SK-N-SH (cell line): ENCODE measurements around the gene MMRN1. TPM values are rescaled to one million over a fixed set of nuclear protein-coding genes. Genes with fewer than 3 reads are reported as not detected.

Experiments used
- CTCF ChIA-PET: fragments of 300-600, 350-600 bp; formaldehyde crosslinking; extraction: SDS; loops from one replicate; lab custom pipeline; 2021; lab: Yijun Ruan, JAX
- POLR2A ChIA-PET: fragments of 350-600 bp; sonication (Branson Sonifier 250); formaldehyde crosslinking; extraction: SDS; loops from one replicate; lab custom pipeline; 2020; ENCODE audit warnings: antibody characterized with exemption, inconsistent platforms; lab: Yijun Ruan, JAX
- DNase-seq: peaks from one replicate; pipeline ENCODE4 v3.0.0; 2012
- H2AFZ ChIP-seq: fragments of 200-600 bp; sonication (generic); 2 replicates; pipeline ENCODE4 v1.8.1; 2016; ENCODE audit warnings: antibody characterized with exemption, mild to moderate bottlenecking, low read depth
- H3F3A ChIP-seq: fragments of 200-600 bp; sonication (generic); replicated peaks from 2 replicates; pipeline ENCODE3; 2016; ENCODE audit warnings: antibody characterized with exemption, mild to moderate bottlenecking; ENCODE audit not compliant: insufficient read depth
- H3K27ac ChIP-seq, 2 experiments: fragments of 200-500 bp in 1 of 2; fragments of 200-600 bp in 1 of 2; sonication (Bioruptor generic) in 1 of 2; sonication (generic), shearing (Covaris generic) in 1 of 2; 2 replicates each; pipeline versions ENCODE4 v1.5.1 to v1.6.1; 2014 to 2016; ENCODE audit warnings: low read depth in 2 of 2, inconsistent platforms in 1 of 2, low read length in 1 of 2, mild to moderate bottlenecking in 1 of 2, mixed read lengths in 1 of 2
- H3K27me3 ChIP-seq: fragments of 200-600 bp; sonication (generic), shearing (Covaris generic); 2 replicates; pipeline ENCODE4 v1.6.1; 2016; ENCODE audit warnings: mixed run types; ENCODE audit not compliant: insufficient read depth
- H3K36me3 ChIP-seq, 2 experiments: fragments of 200-500 bp in 1 of 2; fragments of 200-600 bp in 1 of 2; sonication (Bioruptor generic) in 1 of 2; sonication (generic) in 1 of 2; replicated peaks in 1 of 2; 2 replicates each; pipeline versions ENCODE3 to v1.5.1; 2014 to 2016; ENCODE audit warnings: low read length in 1 of 2, mild to moderate bottlenecking in 1 of 2; ENCODE audit not compliant: insufficient read depth in 2 of 2, control insufficient read depth in 1 of 2
- H3K4me1 ChIP-seq, 2 experiments: fragments of 200-500 bp in 1 of 2; fragments of 200-600 bp in 1 of 2; sonication (Bioruptor generic) in 1 of 2; sonication (generic), shearing (Covaris generic) in 1 of 2; 2 replicates each; pipeline versions ENCODE4 v1.5.1 to v1.6.1; 2014 to 2016; ENCODE audit warnings: low read depth in 1 of 2, low read length in 1 of 2, mixed run types in 1 of 2; ENCODE audit not compliant: insufficient read depth in 2 of 2, control insufficient read depth in 1 of 2
- H3K4me2 ChIP-seq: fragments of 200-600 bp; sonication (generic), shearing (Covaris generic); 2 replicates; pipeline ENCODE4 v1.6.1; 2017; ENCODE audit warnings: mixed run types
- H3K4me3 ChIP-seq, 2 experiments: fragments of 200-500 bp in 1 of 2; fragments of 200-600 bp in 1 of 2; sonication (Bioruptor generic) in 1 of 2; sonication (generic), shearing (Covaris generic) in 1 of 2; 2 replicates each; pipeline versions ENCODE4 v1.5.1 to v1.8.1; 2014 to 2016; ENCODE audit warnings: low read depth in 2 of 2, inconsistent platforms in 1 of 2, low read length in 1 of 2, mild to moderate bottlenecking in 1 of 2, mixed read lengths in 1 of 2, moderate library complexity in 1 of 2
- H3K79me2 ChIP-seq: fragments of 200-600 bp; sonication (generic); 2 replicates; pipeline ENCODE4 v1.8.1; 2017; ENCODE audit warnings: mild to moderate bottlenecking; ENCODE audit not compliant: insufficient read depth
- H3K9ac ChIP-seq: fragments of 200-600 bp; sonication (generic); 2 replicates; pipeline ENCODE4 v1.6.1; 2017; ENCODE audit warnings: mixed run types
- H3K9me2 ChIP-seq: fragments of 200-600 bp; sonication (generic); 2 replicates; pipeline ENCODE4 v1.6.1; 2017; ENCODE audit warnings: mixed run types
- H3K9me3 ChIP-seq: fragments of 200-600 bp; sonication (generic); 2 replicates; pipeline ENCODE4 v1.6.1; 2017; ENCODE audit warnings: mixed run types, mild to moderate bottlenecking, moderate library complexity
- H4K20me1 ChIP-seq: fragments of 200-600 bp; sonication (generic); 2 replicates; pipeline ENCODE4 v1.6.1; 2017; ENCODE audit warnings: mild to moderate bottlenecking, mixed run types; ENCODE audit not compliant: insufficient read depth
- EP300 ChIP-seq, 2 experiments: IDR thresholded peaks; 2 replicates each; pipeline versions ENCODE4 v1.4.0 to v1.6.1; 2012; ENCODE audit warnings: borderline replicate concordance in 1 of 2, low read depth in 1 of 2, low read length in 1 of 2
- FOSL2 ChIP-seq: IDR thresholded peaks from 2 replicates; pipeline ENCODE4 v1.4.0; 2012; ENCODE audit warnings: low read depth, mild to moderate bottlenecking, moderate library complexity, borderline replicate concordance
- FOXM1 ChIP-seq: IDR thresholded peaks from 2 replicates; pipeline ENCODE4 v1.4.0; 2012; ENCODE audit warnings: low read depth, mild to moderate bottlenecking
- GATA2 ChIP-seq: sonication (generic); formaldehyde crosslinking; IDR thresholded peaks from 2 replicates; pipeline ENCODE4 v1.5.0; 2020; ENCODE audit warnings: mild to moderate bottlenecking, missing genetic modification reagents
- MEF2A ChIP-seq: IDR thresholded peaks from 2 replicates; pipeline ENCODE4 v1.4.0; 2012; ENCODE audit warnings: low read depth, borderline replicate concordance
- MXI1 ChIP-seq: IDR thresholded peaks from 2 replicates; pipeline ENCODE4 v1.6.1; 2012; ENCODE audit warnings: mild to moderate bottlenecking, low read depth, low read length, improper control_type of control experiment
- NFIC ChIP-seq: IDR thresholded peaks from 2 replicates; pipeline ENCODE4 v1.4.0; 2012; ENCODE audit warnings: borderline replicate concordance
- RCOR1 ChIP-seq: fragments of 150-350 bp; IDR thresholded peaks from 2 replicates; pipeline ENCODE4 v1.6.1; 2017; ENCODE audit warnings: antibody characterized with exemption, low read length
- RFX5 ChIP-seq: IDR thresholded peaks from 2 replicates; pipeline ENCODE4 v1.6.1; 2012; ENCODE audit warnings: mild to moderate bottlenecking, improper control_type of control experiment, low read length
- RXRA ChIP-seq: IDR thresholded peaks from 2 replicates; pipeline ENCODE4 v1.4.0; 2012; ENCODE audit warnings: low read depth, mild to moderate bottlenecking, borderline replicate concordance
- SMC3 ChIP-seq: IDR thresholded peaks from 2 replicates; pipeline ENCODE4 v1.6.1; 2012; ENCODE audit warnings: low read depth, low read length, improper control_type of control experiment
- TCF12 ChIP-seq: IDR thresholded peaks from 2 replicates; pipeline ENCODE4 v1.4.0; 2012
- YY1 ChIP-seq: IDR thresholded peaks from 2 replicates; pipeline ENCODE4 v1.4.0; 2012; ENCODE audit warnings: low read depth, mild to moderate bottlenecking
- WGBS: methylation state at CpG from one replicate; pipeline ENCODE4 v1.1.6; 2017; ENCODE audit warnings: low lambda C conversion rate; 5-methylcytosine and 5-hydroxymethylcytosine counted together
- polyA plus RNA-seq, 3 experiments: library from polyadenylated mRNA; depleted of rRNA; stranded (reverse); fragments of >200 nt; gene quantifications; 2 replicates each; pipeline ENCODE4 v1.2.3, GENCODE V29; 2012
- TF ChIP-seq, protein P1 (sequence below): IDR thresholded peaks from 2 replicates; pipeline ENCODE4; 2012
- TF ChIP-seq, protein P2 (sequence below): fragments of 150-350 bp; IDR thresholded peaks from 2 replicates; pipeline ENCODE4 v1.6.1; 2016; ENCODE audit warnings: mild to moderate bottlenecking, low read depth, low read length
- TF ChIP-seq, protein P3 (sequence below): IDR thresholded peaks from 2 replicates; pipeline ENCODE4 v1.4.0; 2012; ENCODE audit warnings: low read depth
- TF ChIP-seq, protein P4 (sequence below): IDR thresholded peaks from 2 replicates; pipeline ENCODE4 v1.4.0; 2012; ENCODE audit warnings: low read depth, borderline replicate concordance
- TF ChIP-seq, protein P5 (sequence below): IDR thresholded peaks from 2 replicates; pipeline ENCODE4 v1.6.1; 2012; ENCODE audit warnings: mild to moderate bottlenecking, low read depth, low read length, moderate library complexity

The MMRN1 gene
- polyA plus RNA-seq, 1 of the 3 experiments (the other 2 are of a cell fraction) = not detected

DNA sequence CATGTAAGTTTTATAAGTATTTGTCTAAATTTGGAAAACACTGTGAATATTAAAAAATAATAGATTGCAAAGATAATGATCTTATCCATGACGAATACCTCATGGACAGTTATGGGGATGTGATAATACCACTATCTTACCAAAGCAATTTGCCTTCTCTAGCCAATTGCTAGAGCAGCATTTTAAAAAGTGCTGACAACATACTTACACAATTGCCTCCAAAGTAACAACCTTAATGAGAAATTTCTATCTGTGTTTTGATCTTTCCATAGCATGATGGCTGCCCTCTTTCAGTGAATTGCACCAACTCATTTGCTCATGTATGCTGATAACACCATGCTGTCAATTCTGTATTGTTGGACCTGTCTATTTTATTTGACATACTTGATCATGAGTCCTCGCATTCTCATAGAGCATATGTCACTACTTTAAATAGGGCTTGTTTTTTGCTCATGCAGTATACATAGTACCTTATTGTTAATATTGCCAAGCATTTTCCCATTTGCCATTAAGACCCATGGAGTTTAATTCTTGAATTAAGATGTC, 87.2 kb downstream of the MMRN1 start:
- 37% methylated on average over 2 of the region's 2 CpGs for WGBS
- TF ChIP-seq MXI1 (no peak), RXRA (no peak), SMC3 (no peak), EP300 (IDR thresholded peaks at IDR 0.05; ENCODE audit: borderline replicate concordance in 1 of 2, low read depth in 1 of 2, low read length in 1 of 2) (no peak), GATA2 (CRISPR knock-in tag) (no peak), TCF12 (no peak), FOXM1 (no peak), FOSL2 (no peak), MEF2A (no peak), RFX5 (no peak), NFIC (no peak), RCOR1 (no peak), YY1 (no peak)
- TF ChIP-seq, protein P1, sequence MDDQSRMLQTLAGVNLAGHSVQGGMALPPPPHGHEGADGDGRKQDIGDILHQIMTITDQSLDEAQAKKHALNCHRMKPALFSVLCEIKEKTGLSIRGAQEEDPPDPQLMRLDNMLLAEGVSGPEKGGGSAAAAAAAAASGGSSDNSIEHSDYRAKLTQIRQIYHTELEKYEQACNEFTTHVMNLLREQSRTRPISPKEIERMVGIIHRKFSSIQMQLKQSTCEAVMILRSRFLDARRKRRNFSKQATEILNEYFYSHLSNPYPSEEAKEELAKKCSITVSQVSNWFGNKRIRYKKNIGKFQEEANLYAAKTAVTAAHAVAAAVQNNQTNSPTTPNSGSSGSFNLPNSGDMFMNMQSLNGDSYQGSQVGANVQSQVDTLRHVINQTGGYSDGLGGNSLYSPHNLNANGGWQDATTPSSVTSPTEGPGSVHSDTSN = no peak
- TF ChIP-seq, protein P2, sequence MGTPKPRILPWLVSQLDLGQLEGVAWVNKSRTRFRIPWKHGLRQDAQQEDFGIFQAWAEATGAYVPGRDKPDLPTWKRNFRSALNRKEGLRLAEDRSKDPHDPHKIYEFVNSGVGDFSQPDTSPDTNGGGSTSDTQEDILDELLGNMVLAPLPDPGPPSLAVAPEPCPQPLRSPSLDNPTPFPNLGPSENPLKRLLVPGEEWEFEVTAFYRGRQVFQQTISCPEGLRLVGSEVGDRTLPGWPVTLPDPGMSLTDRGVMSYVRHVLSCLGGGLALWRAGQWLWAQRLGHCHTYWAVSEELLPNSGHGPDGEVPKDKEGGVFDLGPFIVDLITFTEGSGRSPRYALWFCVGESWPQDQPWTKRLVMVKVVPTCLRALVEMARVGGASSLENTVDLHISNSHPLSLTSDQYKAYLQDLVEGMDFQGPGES = no peak
- TF ChIP-seq, protein P3, sequence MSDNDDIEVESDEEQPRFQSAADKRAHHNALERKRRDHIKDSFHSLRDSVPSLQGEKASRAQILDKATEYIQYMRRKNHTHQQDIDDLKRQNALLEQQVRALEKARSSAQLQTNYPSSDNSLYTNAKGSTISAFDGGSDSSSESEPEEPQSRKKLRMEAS = no peak
- TF ChIP-seq, protein P4, sequence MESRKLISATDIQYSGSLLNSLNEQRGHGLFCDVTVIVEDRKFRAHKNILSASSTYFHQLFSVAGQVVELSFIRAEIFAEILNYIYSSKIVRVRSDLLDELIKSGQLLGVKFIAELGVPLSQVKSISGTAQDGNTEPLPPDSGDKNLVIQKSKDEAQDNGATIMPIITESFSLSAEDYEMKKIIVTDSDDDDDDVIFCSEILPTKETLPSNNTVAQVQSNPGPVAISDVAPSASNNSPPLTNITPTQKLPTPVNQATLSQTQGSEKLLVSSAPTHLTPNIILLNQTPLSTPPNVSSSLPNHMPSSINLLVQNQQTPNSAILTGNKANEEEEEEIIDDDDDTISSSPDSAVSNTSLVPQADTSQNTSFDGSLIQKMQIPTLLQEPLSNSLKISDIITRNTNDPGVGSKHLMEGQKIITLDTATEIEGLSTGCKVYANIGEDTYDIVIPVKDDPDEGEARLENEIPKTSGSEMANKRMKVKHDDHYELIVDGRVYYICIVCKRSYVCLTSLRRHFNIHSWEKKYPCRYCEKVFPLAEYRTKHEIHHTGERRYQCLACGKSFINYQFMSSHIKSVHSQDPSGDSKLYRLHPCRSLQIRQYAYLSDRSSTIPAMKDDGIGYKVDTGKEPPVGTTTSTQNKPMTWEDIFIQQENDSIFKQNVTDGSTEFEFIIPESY = no peak
- TF ChIP-seq, protein P5, sequence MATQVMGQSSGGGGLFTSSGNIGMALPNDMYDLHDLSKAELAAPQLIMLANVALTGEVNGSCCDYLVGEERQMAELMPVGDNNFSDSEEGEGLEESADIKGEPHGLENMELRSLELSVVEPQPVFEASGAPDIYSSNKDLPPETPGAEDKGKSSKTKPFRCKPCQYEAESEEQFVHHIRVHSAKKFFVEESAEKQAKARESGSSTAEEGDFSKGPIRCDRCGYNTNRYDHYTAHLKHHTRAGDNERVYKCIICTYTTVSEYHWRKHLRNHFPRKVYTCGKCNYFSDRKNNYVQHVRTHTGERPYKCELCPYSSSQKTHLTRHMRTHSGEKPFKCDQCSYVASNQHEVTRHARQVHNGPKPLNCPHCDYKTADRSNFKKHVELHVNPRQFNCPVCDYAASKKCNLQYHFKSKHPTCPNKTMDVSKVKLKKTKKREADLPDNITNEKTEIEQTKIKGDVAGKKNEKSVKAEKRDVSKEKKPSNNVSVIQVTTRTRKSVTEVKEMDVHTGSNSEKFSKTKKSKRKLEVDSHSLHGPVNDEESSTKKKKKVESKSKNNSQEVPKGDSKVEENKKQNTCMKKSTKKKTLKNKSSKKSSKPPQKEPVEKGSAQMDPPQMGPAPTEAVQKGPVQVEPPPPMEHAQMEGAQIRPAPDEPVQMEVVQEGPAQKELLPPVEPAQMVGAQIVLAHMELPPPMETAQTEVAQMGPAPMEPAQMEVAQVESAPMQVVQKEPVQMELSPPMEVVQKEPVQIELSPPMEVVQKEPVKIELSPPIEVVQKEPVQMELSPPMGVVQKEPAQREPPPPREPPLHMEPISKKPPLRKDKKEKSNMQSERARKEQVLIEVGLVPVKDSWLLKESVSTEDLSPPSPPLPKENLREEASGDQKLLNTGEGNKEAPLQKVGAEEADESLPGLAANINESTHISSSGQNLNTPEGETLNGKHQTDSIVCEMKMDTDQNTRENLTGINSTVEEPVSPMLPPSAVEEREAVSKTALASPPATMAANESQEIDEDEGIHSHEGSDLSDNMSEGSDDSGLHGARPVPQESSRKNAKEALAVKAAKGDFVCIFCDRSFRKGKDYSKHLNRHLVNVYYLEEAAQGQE = no peak

More for the DNA sequence above, 87.2 kb downstream of the MMRN1 start:
- no peak overlapping the region for H3K27ac ChIP-seq
- H3K27me3 ChIP-seq = no peaks in the 10 kb centered on the region
- no peak overlapping the region for H3K4me3 ChIP-seq
- no peaks in the 10 kb centered on the region for H3K9me2 ChIP-seq
- no peak overlapping the region for H3K9ac ChIP-seq
- no peak for DNase-seq
- H3K4me2 ChIP-seq = no peak overlapping the region
- no peaks in the 10 kb centered on the region for H3K9me3 ChIP-seq
- no peaks in the 10 kb centered on the region for H3F3A ChIP-seq
- H4K20me1 ChIP-seq = no peaks in the 10 kb centered on the region
- H3K4me1 ChIP-seq = no peaks in the 10 kb centered on the region
- ChIA-PET POLR2A (no interaction called here), CTCF (interaction anchor here (0.6 kb wide), 1 partner anchor 1884 kb away, joined by 3 read pairs; no protein-coding TSS in a partner anchor)
- H2AFZ ChIP-seq = no peak overlapping the region
- H3K36me3 ChIP-seq = no peaks in the 10 kb centered on the region
- no peaks in the 10 kb centered on the region for H3K79me2 ChIP-seq
